OCI-LY3 (cell line): Measurements from ENCODE around the gene LRP1B.

Source experiments
- CTCF ChIP-seq: fragments of 200-600, 300-600 bp; sonication (generic); IDR thresholded peaks from 2 replicates; pipeline ENCODE4 v1.5.1; 2014; ENCODE audit warnings: antibody characterized with exemption, low read length, low read depth
- EZH2phosphoT487 ChIP-seq: fragments of 200-600 bp; shearing (Covaris generic); IDR thresholded peaks from 2 replicates; pipeline ENCODE4 v1.6.1; 2018; ENCODE audit warnings: antibody characterized with exemption, mixed run types, low read depth

DNA sequence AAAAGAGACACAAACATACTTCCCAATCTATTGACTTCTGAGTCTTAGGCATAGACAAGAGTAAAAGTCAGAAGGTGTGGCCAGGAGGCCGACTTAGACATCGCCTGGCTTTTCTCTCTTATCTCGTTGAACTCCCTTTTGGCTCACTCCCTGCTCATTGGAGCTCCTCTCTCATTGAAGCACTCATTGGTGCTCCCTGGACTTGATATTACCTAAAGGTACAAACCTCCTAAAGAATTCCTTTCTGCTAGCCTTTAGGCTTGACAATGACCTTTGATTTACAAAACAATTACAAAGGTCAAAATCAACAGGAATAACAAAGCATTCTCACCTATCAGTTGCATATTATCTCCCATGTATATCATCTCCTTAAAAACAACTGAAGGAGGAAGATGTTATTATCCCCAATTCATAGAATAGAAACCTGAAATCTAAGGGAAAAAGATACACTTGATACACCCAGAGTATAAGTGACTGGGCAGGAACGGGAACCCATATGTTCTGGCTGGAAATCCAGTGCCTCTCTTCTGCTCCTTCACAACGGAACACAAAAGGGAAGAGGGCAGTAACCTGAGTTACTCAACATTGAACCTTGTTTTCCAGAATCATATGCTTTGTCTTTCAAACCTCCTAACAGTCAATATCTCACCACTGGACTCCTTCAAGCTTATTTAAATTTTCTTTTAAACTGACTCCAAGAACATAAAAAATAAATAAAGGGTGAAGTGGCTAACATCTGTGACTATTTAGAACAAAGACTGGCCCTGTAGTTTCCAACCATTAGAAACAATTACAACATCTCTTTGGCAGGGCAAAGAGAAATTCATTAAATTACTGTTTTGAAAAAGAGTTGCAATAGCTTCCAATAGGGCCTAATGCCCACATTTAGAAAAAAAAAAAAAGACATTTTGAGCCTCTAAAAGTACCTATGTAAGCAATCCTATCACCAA is 1247.9 kb downstream of the LRP1B start:
- no peak for TF ChIP-seq CTCF
- TF ChIP-seq EZH2phosphoT487 = no peak
